DMS153 treated with DMSO at 0.1 percent for 48 hours (cell line): ENCODE results near the gene ZMIZ1.

Experiments used
- DNase-seq: peaks from one replicate; lab custom pipeline; 2025; ENCODE audit not compliant: unreplicated experiment; lab: John Stamatoyannopoulos, UW

ZMIZ1 gene

DNA sequence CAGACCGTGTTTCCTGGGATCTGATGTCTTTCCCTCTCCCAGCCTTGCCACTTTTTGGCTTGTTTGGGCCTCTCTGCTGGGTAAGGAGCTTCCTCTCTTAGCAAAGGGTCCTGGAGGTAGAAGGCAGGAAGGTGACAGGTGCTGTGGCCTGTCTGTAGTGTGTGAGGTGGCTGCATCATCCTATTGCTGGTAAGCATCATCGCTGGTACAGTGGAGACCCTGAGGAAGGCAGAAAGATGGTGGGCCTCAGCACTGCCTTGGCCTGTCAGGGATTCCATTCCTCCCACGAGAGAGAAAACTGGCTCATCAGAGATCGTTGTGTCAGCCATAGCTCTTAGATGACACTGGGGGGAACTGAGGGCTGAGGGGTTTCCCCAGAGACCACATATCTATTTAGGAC lies 46.5 kb downstream of the ZMIZ1 start:
- no peak for DNase-seq

DNA sequence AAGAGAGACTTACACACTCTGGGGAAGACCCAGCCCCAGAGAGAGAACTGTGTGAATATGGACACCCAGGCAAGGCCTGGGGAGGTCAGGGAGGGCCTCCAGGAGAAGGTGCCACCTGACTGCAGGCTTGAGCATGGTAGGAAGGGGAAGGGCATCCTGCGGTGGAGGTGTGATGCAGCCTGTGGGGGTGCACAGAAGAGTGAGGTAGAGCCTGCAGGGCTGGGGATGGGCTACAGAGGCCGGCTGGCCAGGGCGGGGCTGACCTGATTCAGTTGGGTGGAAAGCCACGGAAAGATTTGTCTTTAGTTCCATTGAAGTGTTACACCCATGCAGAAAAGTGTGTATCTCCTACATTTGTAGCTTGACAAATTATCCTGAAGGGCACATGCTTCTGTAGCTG lies 47.6 kb downstream of the ZMIZ1 start:
- no peak for DNase-seq

DNA sequence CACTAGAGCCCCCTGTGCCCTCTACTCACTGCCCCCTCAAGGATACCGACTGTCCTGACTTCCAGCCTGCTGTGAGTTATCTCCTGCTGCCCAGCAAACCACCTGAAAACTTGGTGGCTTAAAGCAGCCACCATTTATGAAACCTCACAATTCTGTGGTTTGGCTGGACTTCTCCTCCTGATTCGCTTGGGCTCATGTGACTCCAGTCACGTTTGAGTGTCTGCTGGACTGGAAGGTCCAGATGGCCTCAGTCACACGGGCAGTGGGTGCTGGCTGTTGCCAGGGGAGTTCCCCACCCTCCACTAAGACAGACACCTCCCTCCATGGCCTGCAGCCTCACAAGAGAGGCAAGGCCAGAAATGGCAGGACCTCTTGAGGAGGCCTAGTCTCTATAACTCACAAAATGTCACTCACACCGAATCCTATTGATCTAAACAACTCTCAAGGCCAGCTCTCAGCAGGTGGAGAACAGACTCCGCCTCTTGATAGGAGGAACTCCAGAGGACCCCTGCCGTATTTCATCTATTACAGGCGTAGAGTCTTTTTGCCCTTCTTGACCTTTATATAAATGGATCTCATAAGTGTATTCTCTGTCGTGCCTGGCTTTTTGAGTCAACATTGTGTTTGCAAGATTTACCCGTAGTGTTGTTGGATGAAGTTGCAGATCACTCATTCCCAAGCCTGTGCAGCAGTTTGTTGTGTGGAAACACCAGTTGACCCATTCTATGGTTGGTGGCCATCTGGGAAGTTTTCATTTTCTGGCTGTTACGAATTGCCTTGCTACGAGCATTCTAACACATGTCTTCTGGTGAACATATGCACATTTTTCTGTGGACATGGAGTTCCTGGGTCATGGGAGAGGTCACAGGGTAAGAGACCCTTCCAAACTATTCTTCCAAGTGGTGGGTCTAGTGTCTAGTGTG lies 48.3 kb downstream of the ZMIZ1 start:
- no peak for DNase-seq

DNA sequence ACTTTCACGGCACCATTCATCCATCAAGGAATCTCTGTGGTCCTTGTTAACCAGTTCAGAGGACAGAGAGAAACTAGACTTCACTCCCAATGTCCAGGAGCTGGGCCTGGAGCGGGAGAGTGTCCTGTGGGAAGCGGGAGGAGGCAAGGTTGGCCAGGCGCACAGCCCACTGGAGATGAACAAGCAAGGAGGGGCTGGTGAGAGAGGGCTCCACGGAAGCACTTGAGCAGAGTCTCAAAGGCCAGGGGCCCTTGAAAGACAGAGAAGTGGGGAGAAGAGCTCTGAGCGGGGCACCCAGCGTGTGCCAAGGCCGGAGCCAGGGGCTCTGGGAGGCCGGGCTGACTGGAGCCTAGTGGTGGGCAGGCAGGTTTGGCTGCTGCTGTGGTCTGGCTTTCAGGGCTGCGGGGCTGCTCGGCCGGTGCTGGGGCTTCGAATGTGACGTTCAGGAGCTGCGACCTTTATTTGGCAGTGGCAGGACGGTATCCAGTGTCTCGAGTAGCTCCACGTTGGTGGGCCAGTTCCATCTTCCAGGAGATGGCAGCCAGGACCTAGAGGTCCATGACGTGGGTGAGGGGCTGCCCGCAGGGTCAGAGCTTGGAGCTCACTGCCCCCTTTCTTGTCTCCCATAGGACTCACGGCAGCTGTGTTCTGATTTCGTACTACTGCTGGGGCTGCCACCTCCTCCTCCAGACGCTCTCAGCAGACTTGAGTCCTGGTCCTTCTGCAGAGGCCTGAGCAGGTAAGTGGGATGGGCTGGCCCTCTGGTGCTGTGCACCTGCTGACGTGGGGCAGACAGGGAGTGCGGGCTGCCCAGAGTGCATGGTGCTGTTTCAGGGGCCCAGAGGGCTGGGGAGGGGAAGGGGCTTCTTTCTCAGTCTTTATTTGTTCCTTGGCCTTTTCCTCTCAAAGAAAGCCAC lies 49.8 kb downstream of the ZMIZ1 start:
- no peak for DNase-seq

DNA sequence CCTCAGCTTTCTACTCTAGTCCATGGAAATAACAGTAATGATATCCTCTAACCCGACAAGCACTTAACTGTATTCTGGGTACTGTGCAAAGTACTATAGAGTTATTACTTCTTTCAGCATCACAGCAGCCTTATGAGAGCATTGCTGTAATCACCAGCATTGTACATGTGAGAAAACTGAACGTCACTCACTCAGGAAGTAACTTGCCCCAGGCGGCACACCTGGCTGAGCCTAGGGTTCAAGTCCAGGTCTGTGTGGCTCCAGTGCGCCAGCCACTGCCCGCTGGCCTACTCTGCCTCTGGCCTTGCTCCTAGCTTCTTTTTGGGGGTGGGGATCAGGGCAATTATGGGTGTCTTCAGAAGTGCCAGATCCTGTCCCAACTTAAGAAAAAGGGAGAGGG lies 50.5 kb downstream of the ZMIZ1 start:
- DNase-seq, result no peak

DNA sequence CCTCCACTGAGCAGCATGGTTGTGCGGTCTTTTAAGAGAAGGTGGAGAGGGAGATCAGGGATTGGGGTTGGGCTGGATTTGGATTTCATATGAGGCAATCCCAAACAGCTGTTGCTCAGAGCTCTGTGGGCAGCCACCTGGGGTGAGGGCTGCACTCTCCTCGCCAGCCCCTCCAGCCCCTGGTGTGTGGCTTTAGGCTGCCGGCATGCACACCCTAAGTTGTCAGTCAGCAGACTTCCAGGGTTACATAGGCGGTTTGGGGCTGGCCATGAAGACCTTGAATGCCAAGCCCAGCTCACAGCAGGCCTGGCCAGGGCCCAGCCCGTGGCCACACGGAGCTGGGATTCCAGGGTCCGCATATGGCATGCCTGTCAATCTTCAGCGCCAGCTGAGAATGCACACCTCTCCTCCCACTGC lies 54.8 kb downstream of the ZMIZ1 start:
- DNase-seq, result no peak

DNA sequence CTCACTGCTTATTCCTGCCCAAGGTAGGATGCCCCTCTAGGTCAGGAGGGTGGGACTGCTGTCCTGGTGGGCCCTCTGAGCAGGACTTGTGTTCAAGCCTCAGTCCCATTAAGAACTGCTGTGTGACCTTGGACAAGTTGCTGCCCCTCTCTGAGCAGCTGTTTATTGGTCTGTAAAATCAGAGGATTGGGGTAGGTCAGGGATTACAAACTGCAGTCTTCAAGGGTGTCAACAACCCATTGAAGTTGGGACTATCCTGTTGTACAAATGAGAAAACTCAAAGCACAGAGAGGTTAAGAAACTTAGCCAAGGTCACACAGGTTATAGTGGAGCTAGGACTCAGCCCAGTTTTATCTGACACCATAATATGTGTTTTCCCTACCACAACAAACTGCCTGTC lies 55.3 kb downstream of the ZMIZ1 start:
- no peak for DNase-seq

DNA sequence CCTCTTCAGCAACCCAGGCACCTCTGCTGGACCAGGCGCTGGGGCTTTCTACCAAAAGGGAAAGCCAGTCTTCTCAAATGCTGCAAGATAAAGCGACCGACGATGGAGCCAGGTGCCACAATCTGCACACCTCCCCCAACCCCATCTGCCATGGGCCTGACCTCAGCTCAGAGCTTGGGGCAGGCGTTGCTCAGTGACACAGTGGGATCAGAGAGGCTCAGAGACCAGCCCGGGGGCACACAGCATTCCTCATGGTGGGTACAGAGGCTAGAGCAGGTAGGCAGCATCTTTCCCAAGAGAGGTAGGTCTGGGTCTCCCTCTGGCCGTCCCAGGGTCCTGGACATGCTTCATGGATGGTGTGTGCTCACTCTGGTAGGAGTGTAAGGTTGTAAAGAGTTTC lies 56.3 kb downstream of the ZMIZ1 start:
- no peak for DNase-seq

DNA sequence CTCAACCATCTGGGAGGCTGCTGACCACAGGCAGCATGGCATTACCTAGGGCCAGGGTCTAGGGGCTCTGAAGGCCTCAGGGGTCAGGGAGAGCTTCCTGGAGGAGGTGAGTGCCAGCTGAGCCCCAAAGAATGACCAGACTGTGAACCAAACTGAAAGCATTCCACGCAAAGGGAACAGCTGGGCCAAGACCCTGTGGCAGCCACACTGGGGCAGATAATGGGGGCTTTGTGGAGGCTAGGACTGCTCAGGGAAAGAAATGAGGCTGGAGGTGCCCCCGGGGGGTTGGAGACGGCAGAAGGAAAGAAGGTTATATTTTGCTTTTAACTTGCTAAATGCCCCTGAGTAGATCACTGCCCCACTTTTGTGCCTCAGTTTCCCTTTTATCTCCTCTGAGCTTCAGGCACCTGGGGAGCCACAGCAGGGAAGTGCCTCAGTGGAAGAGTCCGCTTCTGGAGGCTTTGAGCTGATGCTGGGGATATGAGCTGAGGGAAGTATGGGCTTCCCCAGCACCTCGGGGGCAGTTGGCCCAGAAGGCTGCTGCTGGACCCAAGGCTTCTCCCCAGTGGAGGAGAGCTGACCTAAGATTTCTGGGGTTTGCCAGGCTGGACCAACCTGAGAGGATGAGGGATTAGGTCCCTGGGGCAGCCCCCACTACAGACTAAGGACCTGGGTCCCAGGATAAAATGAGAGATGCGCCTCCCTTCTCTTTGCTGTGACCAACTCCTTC lies 57.8 kb downstream of the ZMIZ1 start:
- no peak for DNase-seq

DNA sequence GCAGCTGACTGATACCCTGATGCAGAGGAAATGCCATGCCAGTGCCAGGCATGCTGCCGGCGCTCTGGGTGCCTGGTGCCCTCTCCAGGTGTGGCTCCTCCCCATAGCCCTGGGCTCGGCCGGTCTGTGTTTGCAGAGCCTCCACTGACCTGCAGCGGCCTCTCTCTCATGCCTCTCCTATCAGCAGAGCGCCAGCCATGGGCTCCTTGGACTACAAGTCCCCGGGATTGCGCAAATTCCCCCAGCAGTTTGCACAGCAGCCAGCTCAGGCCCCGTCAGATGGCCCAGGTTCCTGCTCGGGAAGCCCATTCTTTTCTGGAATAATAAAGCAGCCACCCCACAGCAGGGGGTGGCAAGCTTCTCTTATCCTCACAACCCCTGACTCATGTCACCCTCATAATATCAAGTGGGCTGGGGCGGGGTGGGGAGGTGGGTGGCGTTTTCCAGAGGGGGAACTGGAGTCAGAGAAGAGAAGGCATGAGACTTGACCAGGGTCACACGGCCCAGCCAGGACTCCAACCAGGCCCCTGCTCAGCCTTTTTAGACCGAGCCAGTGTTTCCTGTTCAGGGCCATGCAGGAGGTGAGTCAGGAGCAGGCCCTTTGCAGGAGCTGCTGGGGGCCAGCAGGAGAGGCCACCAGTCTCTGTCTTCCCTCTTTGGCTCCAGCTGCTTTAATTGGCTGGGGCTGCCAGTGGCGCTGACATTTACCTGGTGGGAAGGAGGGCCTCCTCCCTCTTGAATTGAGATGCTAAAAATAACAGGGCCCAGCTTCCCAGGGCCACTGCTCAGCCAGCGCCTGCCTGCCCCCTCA lies 58.6 kb downstream of the ZMIZ1 start:
- DNase-seq, result peak; percentile 19

DNA sequence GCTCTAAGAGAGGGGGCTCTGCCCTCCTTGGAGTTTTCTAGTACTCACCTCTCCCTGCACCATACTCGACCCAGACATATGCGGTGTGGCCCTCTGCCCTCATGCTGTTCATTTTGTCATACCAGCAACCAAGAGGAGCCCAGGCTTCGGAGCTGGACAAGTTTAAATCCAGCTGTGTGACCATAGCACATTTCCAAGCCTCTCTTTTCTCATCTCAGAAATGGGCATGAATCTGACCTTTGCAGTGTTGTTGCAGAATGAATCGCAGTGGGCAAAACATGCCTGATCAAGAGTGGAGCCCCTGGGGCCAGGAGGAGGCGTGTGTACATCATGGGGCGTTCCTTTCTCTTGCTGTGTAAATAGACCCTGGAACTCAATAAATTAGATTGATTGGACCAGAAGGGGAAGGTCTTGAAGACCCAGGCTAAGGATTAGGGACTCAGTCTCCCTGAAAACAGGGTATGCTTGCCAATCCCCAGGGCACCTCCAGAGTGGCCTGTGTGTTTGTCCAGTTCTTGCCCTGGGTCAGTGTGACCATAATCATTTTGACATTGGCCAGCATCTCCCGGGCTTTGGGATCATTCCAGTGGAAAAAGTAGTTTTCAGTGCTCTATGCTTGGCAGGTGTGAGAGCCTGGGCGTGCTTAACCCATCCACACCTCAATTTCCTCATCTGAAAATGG lies 59.6 kb downstream of the ZMIZ1 start:
- no peak for DNase-seq

DNA sequence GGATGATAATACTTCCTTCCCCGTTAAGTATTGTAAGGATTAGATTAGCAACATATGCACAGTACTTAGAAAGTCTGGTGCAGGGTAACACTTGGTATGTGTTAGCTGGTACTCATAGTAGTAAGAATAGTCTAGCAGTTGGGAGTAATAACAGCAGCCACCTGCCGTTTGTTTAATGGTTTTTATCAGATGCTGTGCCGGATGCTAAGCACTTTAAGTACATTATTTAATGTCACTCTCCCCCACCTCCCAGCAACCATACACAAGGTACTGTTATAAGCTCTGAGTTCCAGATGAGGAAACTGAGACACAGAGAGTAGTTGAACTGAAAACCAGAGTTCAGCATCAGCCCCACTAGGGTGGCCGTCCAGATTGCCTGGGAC lies 60.1 kb downstream of the ZMIZ1 start:
- DNase-seq, result no peak

DNA sequence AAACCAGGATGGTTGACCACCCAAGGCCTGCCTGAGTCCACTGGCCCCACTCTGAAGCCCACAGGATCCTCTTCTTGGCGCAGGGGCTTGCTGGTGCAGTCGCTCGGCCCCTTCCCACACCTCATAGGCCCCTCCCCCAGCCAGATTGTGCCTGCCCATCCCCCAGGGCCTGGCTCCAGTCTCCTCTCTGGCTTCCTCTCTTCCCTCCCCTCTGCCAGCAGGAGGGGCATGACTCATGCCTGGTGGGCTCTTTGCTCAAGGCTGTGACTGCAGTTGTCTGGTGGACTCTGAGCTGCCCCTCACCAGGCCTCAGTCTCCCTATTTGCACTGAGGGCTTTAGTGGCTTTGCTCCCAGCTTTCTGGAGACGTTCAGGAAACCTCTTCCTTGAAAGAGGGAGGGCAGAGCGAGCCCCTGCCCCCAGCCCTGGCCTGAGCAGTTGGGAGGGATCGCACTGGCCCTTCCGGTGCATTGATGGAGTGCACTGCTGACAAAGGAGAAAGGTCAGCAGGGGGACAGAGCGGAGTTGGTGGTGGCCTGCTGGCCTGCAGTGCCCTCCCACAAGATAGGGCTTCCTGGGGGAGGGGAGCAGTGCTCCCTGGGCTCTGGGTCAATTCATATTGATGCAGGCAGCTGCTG lies 60.7 kb downstream of the ZMIZ1 start:
- no peak for DNase-seq

DNA sequence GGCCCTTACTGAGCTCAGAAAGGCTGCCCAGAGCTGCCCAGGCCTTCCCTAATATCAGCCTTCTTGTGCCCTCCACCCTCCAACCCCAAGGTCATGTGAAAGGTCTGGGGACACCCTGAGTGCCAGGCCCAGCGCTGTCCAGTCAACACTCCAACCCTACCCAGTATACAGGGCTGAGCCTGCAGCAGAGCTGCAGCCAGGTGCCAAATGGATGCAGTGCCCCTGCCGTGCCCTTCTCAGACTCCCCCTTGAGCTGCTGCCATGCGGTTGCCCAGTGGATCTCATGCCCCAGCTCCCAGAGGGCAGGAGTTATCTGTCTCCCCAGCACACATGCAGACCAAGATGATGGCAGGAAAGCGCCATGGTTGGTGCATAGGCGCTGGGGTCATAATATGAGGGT lies 61.5 kb downstream of the ZMIZ1 start:
- no peak for DNase-seq

DNA sequence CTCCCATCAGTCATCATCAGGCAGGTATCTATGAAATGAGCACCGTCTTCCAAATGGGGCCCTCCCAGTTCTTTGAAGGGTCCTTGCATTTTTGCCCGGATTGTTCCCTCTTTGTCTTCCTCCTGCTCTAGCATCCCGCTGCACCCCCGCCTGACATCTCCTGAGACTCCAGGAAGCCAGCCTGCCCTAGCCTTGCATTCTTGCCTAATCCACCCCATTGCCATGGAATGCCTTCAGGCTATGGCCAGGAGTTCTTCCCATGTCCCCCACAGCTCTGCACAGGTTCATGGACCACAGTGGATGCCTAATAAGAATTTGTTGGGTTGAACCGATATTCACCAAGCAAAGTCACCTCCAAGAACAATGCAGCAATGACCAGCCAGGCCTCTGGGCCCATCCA lies 62.1 kb downstream of the ZMIZ1 start:
- no peak for DNase-seq

DNA sequence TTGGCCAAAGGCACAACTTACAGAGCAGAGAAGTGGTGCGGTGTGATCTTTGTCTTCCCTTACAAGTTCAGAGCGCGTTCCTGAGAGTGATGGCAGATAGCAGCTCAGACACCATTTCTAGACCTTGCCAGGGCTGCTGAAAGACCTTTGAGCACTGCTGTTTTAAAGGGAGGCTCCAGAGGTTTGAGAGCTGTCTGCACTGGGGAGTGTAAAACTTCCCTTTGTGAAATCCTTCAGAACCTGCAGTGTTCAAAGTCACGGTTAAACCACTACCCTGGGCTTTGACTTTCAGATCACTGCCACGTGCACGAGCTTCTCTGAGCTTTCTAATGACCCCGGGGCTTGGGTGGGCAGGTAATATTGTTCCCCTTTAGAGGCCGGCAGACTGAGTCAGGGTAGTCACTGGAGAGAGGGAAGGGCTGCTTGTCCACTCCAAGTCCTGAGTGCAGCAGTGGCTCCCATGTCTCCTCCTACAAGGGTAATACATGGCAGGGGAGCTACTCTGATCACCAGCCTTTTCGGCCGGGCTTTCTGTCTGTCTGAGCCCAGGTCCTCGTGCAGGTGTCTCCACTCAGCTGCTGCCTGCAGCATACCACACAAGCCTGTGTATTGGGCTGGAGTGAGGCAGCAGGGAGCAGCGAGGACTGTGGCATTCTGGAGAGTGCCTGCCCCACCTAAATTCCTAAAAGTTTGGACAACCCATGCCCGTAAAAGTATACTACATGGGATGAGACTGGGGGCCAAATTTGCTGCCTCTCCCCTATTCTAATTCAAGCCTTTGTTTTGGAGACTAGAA lies 63.3 kb downstream of the ZMIZ1 start:
- DNase-seq, result no peak

DNA sequence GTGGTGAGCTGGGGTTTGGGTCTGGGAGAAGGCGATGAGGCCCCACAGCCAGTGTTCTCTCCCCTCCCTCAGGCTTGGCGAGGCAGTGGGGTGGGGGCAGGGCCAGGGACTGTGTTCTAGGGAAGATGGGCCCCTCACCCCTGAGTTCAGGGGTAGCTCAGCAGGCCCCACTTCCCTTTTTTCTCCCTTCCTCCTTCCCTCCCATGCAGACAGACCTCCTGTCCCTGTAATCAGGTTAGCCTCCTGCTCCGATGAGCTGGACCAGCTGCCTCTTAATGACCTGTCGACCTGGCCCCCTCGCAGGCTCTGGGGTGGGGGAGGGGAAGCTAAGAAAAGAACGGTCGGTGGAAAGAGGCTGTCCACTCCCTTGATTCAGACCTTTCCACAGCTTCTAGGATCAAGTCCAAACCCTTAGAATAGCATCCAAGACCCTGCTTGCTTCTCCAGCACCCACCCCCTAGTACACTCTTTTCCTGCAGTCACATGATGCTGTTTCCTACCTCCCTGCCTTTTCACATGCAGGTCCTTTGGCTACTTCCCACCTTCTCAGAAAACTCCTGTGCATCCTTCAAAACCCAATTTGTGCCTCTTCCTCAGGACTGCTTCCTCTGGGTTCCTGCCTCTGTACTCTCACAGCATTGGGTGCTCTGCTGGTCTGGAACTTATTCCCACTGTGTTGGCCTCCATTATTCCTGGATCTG lies 64.1 kb downstream of the ZMIZ1 start:
- no peak for DNase-seq

DNA sequence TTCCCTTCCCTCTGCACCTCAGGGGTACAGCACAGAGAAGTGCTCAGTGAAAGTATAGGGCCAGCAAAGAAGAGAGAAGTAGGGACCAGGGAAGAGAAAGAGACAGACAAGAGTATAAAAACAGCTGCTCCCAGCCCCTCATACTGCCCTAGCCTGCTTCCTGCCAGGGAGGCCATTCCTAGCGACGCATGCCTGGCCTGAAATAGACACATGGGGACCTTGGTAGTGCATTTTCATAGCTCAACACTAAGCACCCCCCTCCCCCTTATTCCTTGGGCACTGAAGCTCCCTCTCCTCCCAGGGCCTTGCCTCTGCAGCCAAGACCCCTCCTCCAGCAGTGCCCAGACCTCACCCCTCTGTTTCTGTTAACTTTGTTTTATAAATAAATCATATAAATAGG lies 64.7 kb downstream of the ZMIZ1 start:
- DNase-seq, result no peak
